ENCODE data around the gene LRRN4CL. TPM values are rescaled to one million over a fixed set of nuclear protein-coding genes. Genes with fewer than 3 reads are reported as not detected.
"Not testable (repeated sequence)": the region's sequence is repeated elsewhere in the genome, so short reads cannot be mapped to it uniquely, and the experiment has no call there.

LRRN4CL gene
- total RNA-seq, 1 donor, result 39.0 TPM

- TF ChIP-seq CTCF (IDR thresholded peaks at IDR 0.05; ENCODE audit: insufficient read depth, low read length), result no peak
- no peak overlapping the region for H3K4me3 ChIP-seq (ENCODE audit: low read depth, low read length)
- DNase-seq (ENCODE audit: low read depth), result no peak
Observed at GRCh38 chr11:62677156-62677555, 12.2 kb downstream of the LRRN4CL start.

- no peak for TF ChIP-seq CTCF (IDR thresholded peaks at IDR 0.05; ENCODE audit: insufficient read depth, low read length)
- no peak overlapping the region for H3K4me3 ChIP-seq (ENCODE audit: low read depth, low read length)
- DNase-seq (ENCODE audit: low read depth), result no peak
Observed at GRCh38 chr11:62676698-62677097, 12.6 kb downstream of the LRRN4CL start.

GRCh38 chr11:62675415-62675814, 13.9 kb downstream of the LRRN4CL start:
- not testable (repeated sequence) for DNase-seq (ENCODE audit: low read depth); H3K4me3 ChIP-seq (ENCODE audit: low read depth, low read length)

- no peak overlapping the region for H3K4me3 ChIP-seq (ENCODE audit: low read depth, low read length)
- no peak for TF ChIP-seq CTCF (IDR thresholded peaks at IDR 0.05; ENCODE audit: insufficient read depth, low read length)
Observed at GRCh38 chr11:62673196-62673525, 16.2 kb downstream of the LRRN4CL start.

GRCh38 chr11:62671608-62672389, 17.5 kb downstream of the LRRN4CL start, which contains the start of the genes LBHD1 and UQCC3:
TSS of gene LBHD1 (minus strand) at chr11:62672267. CDS start at chr11:62670031, 2,236 bp downstream.
TSS of gene UQCC3 (plus strand) at chr11:62671673. CDS start at chr11:62671746, 73 bp downstream.
- no peak for TF ChIP-seq CTCF (IDR thresholded peaks at IDR 0.05; ENCODE audit: insufficient read depth, low read length)
- peak; percentile 90 for DNase-seq (ENCODE audit: low read depth)
- H3K4me3 ChIP-seq (ENCODE audit: low read depth, low read length), result peak within 1 kb of the TSS; percentile 91

More at GRCh38 chr11:62673196-62673525, 16.2 kb downstream of the LRRN4CL start:
- no peak for DNase-seq (ENCODE audit: low read depth)

- no peak for TF ChIP-seq CTCF (IDR thresholded peaks at IDR 0.05; ENCODE audit: insufficient read depth, low read length)
- peak overlapping the region; percentile 91 for H3K4me3 ChIP-seq (ENCODE audit: low read depth, low read length)
- no peak for DNase-seq (ENCODE audit: low read depth)
Observed at GRCh38 chr11:62671236-62671607, 18.1 kb downstream of the LRRN4CL start.

- TF ChIP-seq CTCF (IDR thresholded peaks at IDR 0.05; ENCODE audit: insufficient read depth, low read length), result no peak
- DNase-seq (ENCODE audit: low read depth), result no peak
- no peak overlapping the region for H3K4me3 ChIP-seq (ENCODE audit: low read depth, low read length)
Observed at GRCh38 chr11:62669420-62670161, 19.7 kb downstream of the LRRN4CL start.

All from fibroblast of the aortic adventitia (primary cell).